Left renal pelvis (tissue), 4 donors: ENCODE measurements around the gene ZNF385A. TPM values are rescaled to one million over a fixed set of nuclear protein-coding genes. Genes with fewer than 3 reads are reported as not detected.
"Not testable (repeated sequence)": the region's sequence is repeated elsewhere in the genome, so short reads cannot be mapped to it uniquely, and the experiment has no call there.

Source experiments
- DNase-seq, 4 donors: peaks; one replicate each; pipeline ENCODE4 v3.0.0-alpha.2; 2013; ENCODE audit warnings: low read depth in 4 of 4, low spot score in 3 of 4
- polyA plus RNA-seq, 4 donors: library from polyadenylated mRNA; unstranded; fragments of 120-200 nt; gene quantifications; one replicate each; pipeline ENCODE4 v1.2.1, GENCODE V29; 2013; ENCODE audit not compliant: insufficient read length in 4 of 4

Gene ZNF385A
- polyA plus RNA-seq, 4 donors = 12.4 to 16.5 (median 14.1) TPM

- DNase-seq = no peak
Measured at GRCh38 chr12:54337280-54337842, 47.2 kb downstream of the ZNF385A start.

GRCh38 chr12:54333420-54334034, 51.0 kb downstream of the ZNF385A start:
- DNase-seq = no peak

- DNase-seq = no peak
Measured at GRCh38 chr12:54331461-54331860, 53.1 kb downstream of the ZNF385A start.

- no peak for DNase-seq
Measured at GRCh38 chr12:54330442-54330841, 54.1 kb downstream of the ZNF385A start.

GRCh38 chr12:54329759-54330158, 54.8 kb downstream of the ZNF385A start:
- DNase-seq = no peak

GRCh38 chr12:54328595-54329337, 55.8 kb downstream of the ZNF385A start:
- no peak for DNase-seq

GRCh38 chr12:54325442-54326109, 59.0 kb downstream of the ZNF385A start:
- not testable (repeated sequence) for DNase-seq

- peak; percentile 95 to 99 (median 97) for DNase-seq
Measured at GRCh38 chr12:54324617-54325441, 59.7 kb downstream of the ZNF385A start, which contains the start of gene COPZ1. TSS of gene COPZ1 (plus strand) at chr12:54325131. CDS start at chr12:54325164, 33 bp downstream.

- no peak for DNase-seq
Measured at GRCh38 chr12:54321363-54321762, 63.2 kb downstream of the ZNF385A start.

Other genes with a start within 250 kb of the ZNF385A start
- gene SMUG1, start 195.7 kb downstream of the ZNF385A start, polyA plus RNA-seq = 10 to 100 TPM; 22.8 to 41.4 (median 32.8) TPM
- 100 to 1,000 TPM in 3 of 4 donors, 10 to 100 TPM in 1; 95.2 to 139 (median 125) TPM for gene CBX5, start 104.6 kb downstream of the ZNF385A start, polyA plus RNA-seq
- 1,000 to 10,000 TPM; 3,309 to 4,188 (median 3,895) TPM for gene HNRNPA1, start 104.0 kb downstream of the ZNF385A start, polyA plus RNA-seq
- gene NFE2, start 83.7 kb downstream of the ZNF385A start, polyA plus RNA-seq = 10 to 100 TPM in 1 of 4 donors, 1 to 10 TPM in 3; 1.9 to 11.1 (median 2.8) TPM
- 100 to 1,000 TPM; 164 to 236 (median 215) TPM for gene COPZ1, start 59.6 kb downstream of the ZNF385A start, polyA plus RNA-seq
- 1 to 10 TPM in 1 of 4 donors, under 1 TPM in 2, not detected in 1; 0.11 to 1.5 (median 0.26) TPM for gene GPR84, start 20.2 kb downstream of the ZNF385A start, polyA plus RNA-seq
- 10 to 100 TPM; 41.6 to 59.2 (median 46.7) TPM for gene ITGA5, start 34.5 kb upstream of the ZNF385A start, polyA plus RNA-seq
- under 1 TPM in 1 of 4 donors, not detected in 3; 0.11 TPM for gene GTSF1, start 88.9 kb upstream of the ZNF385A start, polyA plus RNA-seq
- 1 to 10 TPM; 3.1 to 8.9 (median 3.5) TPM for gene NCKAP1L, start 113.0 kb upstream of the ZNF385A start, polyA plus RNA-seq
- gene PDE1B, start 164.9 kb upstream of the ZNF385A start, polyA plus RNA-seq = 1 to 10 TPM; 5.1 to 9.5 (median 9.1) TPM
- 10 to 100 TPM in 3 of 4 donors, 1 to 10 TPM in 1; 4.3 to 54.6 (median 51.7) TPM for gene PPP1R1A, start 203.9 kb upstream of the ZNF385A start, polyA plus RNA-seq